Measurements from ENCODE around the gene TH. TPM values are rescaled to one million over a fixed set of nuclear protein-coding genes. Genes with fewer than 3 reads are reported as not detected.

TH gene
- total RNA-seq, 3 donors from 2014 or later = not detected

- no peak for TF ChIP-seq POLR2AphosphoS5 (IDR thresholded peaks at IDR 0.05)
- TF ChIP-seq POLR2A (IDR thresholded peaks at IDR 0.05) = no peak
- TF ChIP-seq, protein P1, sequence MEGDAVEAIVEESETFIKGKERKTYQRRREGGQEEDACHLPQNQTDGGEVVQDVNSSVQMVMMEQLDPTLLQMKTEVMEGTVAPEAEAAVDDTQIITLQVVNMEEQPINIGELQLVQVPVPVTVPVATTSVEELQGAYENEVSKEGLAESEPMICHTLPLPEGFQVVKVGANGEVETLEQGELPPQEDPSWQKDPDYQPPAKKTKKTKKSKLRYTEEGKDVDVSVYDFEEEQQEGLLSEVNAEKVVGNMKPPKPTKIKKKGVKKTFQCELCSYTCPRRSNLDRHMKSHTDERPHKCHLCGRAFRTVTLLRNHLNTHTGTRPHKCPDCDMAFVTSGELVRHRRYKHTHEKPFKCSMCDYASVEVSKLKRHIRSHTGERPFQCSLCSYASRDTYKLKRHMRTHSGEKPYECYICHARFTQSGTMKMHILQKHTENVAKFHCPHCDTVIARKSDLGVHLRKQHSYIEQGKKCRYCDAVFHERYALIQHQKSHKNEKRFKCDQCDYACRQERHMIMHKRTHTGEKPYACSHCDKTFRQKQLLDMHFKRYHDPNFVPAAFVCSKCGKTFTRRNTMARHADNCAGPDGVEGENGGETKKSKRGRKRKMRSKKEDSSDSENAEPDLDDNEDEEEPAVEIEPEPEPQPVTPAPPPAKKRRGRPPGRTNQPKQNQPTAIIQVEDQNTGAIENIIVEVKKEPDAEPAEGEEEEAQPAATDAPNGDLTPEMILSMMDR (IDR thresholded peaks at IDR 0.05) = no peak
- H3K4me3 ChIP-seq = no peak overlapping the region
- no peaks in the 10 kb centered on the region for H3K9me3 ChIP-seq
- DNase-seq (ENCODE audit: low spot score in 2 of 2) = no peak
- no peaks in the 10 kb centered on the region for H3K4me1 ChIP-seq
- H3K36me3 ChIP-seq = no peaks in the 10 kb centered on the region
- H3K27ac ChIP-seq = no peak overlapping the region
- intact Hi-C loops (cut with DNase I; ENCODE audit: low total_unique reads) = loop anchor here (5.0 kb wide), 1 partner anchor 849 kb away; no protein-coding TSS in a partner anchor
- H3K27me3 ChIP-seq = peaks cover 0 to 65% of the 10 kb centered on the region in 2 donors
Measured at GRCh38 chr11:2130881-2131352, 40.7 kb downstream of the TH start.

- Histone ChIP-seq H3K9me3 (no peaks in the 10 kb centered on the region), H3K4me1 (no peaks in the 10 kb centered on the region), H3K27ac (no peak overlapping the region), H3K27me3 (peaks cover 0 to 57% of the 10 kb centered on the region in 2 donors), H3K36me3 (no peaks in the 10 kb centered on the region), H3K4me3 (no peak overlapping the region)
- TF ChIP-seq, protein P1 (IDR thresholded peaks at IDR 0.05) = no peak
- TF ChIP-seq POLR2A (IDR thresholded peaks at IDR 0.05) = no peak
- TF ChIP-seq POLR2AphosphoS5 (IDR thresholded peaks at IDR 0.05) = no peak
- intact Hi-C loops (cut with DNase I; ENCODE audit: low total_unique reads) = loop anchor here (5.0 kb wide), 1 partner anchor 848 kb away; no protein-coding TSS in a partner anchor
- DNase-seq (ENCODE audit: low spot score in 2 of 2) = no peak
Measured at GRCh38 chr11:2129699-2130366, 41.8 kb downstream of the TH start.

DNA sequence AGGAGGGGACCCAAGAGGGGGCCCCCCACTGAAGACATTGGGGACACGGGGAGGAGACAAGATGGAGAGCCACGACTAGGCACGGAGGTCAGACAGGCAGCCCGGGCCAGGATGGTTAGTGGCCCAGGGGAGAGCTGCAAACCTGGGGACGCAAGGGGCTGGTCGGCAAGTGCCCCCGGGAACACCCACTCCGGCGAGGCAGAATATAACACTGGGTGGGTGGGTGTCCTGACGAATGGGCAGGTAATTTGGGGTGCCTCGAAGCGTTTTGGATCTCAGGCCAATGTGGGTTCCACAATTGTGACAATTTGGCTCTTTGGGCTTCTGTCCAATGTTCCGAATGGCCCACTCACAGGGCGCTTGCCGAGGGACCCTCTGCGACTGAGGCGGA is 42.3 kb downstream of the TH start:
- Histone ChIP-seq H3K36me3 (no peaks in the 10 kb centered on the region), H3K27ac (no peak overlapping the region), H3K4me1 (no peaks in the 10 kb centered on the region), H3K9me3 (no peaks in the 10 kb centered on the region), H3K27me3 (peaks cover 0 to 54% of the 10 kb centered on the region in 2 donors), H3K4me3 (no peak overlapping the region)
- DNase-seq (ENCODE audit: low spot score in 2 of 2) = no peak
- intact Hi-C loops (cut with DNase I; ENCODE audit: low total_unique reads) = no loop called here
- TF ChIP-seq, protein P1 (IDR thresholded peaks at IDR 0.05) = no peak
- TF ChIP-seq POLR2A (IDR thresholded peaks at IDR 0.05) = no peak
- no peak for TF ChIP-seq POLR2AphosphoS5 (IDR thresholded peaks at IDR 0.05)

- Histone ChIP-seq H3K9me3 (no peaks in the 10 kb centered on the region), H3K27me3 (peaks cover 0 to 51% of the 10 kb centered on the region in 2 donors), H3K36me3 (no peaks in the 10 kb centered on the region), H3K4me3 (no peak overlapping the region), H3K27ac (no peak overlapping the region), H3K4me1 (no peaks in the 10 kb centered on the region)
- no peak for DNase-seq (ENCODE audit: low spot score in 2 of 2)
- TF ChIP-seq POLR2AphosphoS5 (IDR thresholded peaks at IDR 0.05) (no peak), POLR2A (IDR thresholded peaks at IDR 0.05) (no peak)
- TF ChIP-seq, protein P1 (IDR thresholded peaks at IDR 0.05) = no peak
- intact Hi-C loops (cut with DNase I; ENCODE audit: low total_unique reads) = no loop called here
Measured at GRCh38 chr11:2128511-2129307, 42.9 kb downstream of the TH start.

DNA sequence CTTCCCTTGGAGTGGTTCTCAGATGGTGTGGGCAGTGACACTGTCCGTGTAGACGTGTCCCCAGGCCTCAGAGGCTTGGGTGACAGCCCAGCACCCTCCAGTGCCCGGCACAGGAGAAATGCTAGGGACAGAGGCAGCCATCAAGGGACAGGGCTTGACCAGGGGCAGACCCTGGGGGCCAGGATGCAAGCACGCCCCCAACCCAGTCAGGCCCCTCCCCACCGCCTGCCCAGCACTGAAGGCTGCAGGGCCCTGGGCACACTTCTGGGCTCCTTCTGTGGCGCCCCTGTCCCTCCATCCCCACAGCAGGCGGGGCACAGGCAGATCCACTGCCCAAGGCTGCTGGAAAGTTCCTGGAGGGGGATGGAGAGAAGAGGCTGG is 43.5 kb downstream of the TH start:
- DNase-seq (ENCODE audit: low spot score in 2 of 2) = no peak
- Histone ChIP-seq H3K4me3 (no peak overlapping the region), H3K36me3 (no peaks in the 10 kb centered on the region), H3K27ac (no peak overlapping the region), H3K4me1 (no peaks in the 10 kb centered on the region), H3K27me3 (peaks cover 0 to 51% of the 10 kb centered on the region in 2 donors), H3K9me3 (no peaks in the 10 kb centered on the region)
- intact Hi-C loops (cut with DNase I; ENCODE audit: low total_unique reads) = no loop called here
- no peak for TF ChIP-seq POLR2A (IDR thresholded peaks at IDR 0.05)
- no peak for TF ChIP-seq POLR2AphosphoS5 (IDR thresholded peaks at IDR 0.05)
- TF ChIP-seq, protein P1 (IDR thresholded peaks at IDR 0.05) = no peak

Measured in breast epithelium (tissue), 4 donors.